Panc1 (cell line): ENCODE measurements around the gene INPP5A. TPM values are rescaled to one million over a fixed set of nuclear protein-coding genes. Genes with fewer than 3 reads are reported as not detected.

ENCODE experiments used
- ATAC-seq: fragments of 200-7000 bp; cut with Tn5 transposase; 2 replicates; pipeline ENCODE4 v1.9.1; 2020; ENCODE audit warnings: mild to moderate bottlenecking, moderate library complexity
- BruUV-seq: library from RNA; stranded (reverse); fragments of 400-500 nt; replicated peaks from 2 replicates; lab custom pipeline; 2021; lab: Mats Ljungman, UMichigan
- CTCF ChIA-PET: fragments of 300-600 bp; sonication (Branson Sonifier 250); formaldehyde crosslinking; loops from one replicate; lab custom pipeline; 2022; ENCODE audit warnings: antibody characterized with exemption; lab: Charles Lee
- POLR2A ChIA-PET: fragments of 300-600 bp; sonication (Branson Sonifier 250); formaldehyde crosslinking; loops from one replicate; lab custom pipeline; 2022; ENCODE audit warnings: antibody characterized with exemption; lab: Charles Lee
- DNase-seq: peaks from one replicate; pipeline ENCODE4 v3.0.0-alpha.2; 2010; ENCODE audit warnings: low read depth, low spot score
- H3K27ac ChIP-seq: 2 replicates; pipeline ENCODE4 v1.5.1; 2011; ENCODE audit warnings: mild to moderate bottlenecking, low read length, inconsistent platforms
- H3K27me3 ChIP-seq: fragments of 200-500 bp; sonication (Bioruptor generic); 2 replicates; pipeline ENCODE4 v1.6.0; 2014; ENCODE audit warnings: low read length, inconsistent platforms; ENCODE audit not compliant: control insufficient read depth, insufficient read depth
- H3K36me3 ChIP-seq: fragments of 200-500 bp; sonication (Bioruptor generic); 2 replicates; pipeline ENCODE4 v1.5.1; 2014; ENCODE audit warnings: inconsistent platforms, mild to moderate bottlenecking, low read length, moderate library complexity; ENCODE audit not compliant: control insufficient read depth, insufficient read depth
- H3K4me1 ChIP-seq: 2 replicates; pipeline ENCODE4 v1.5.1; 2011; ENCODE audit warnings: inconsistent platforms, mild to moderate bottlenecking, low read length, moderate library complexity; ENCODE audit not compliant: control insufficient read depth, insufficient read depth
- H3K4me3 ChIP-seq, 2 experiments: 2 replicates each; pipeline ENCODE4 v1.5.1; 2011 to 2012; ENCODE audit warnings: low read depth in 2 of 2, low read length in 2 of 2, mild to moderate bottlenecking in 2 of 2, inconsistent platforms in 1 of 2, moderate library complexity in 1 of 2
- H3K9me3 ChIP-seq: fragments of 200-500 bp; sonication (Bioruptor generic); 2 replicates; pipeline ENCODE4 v1.5.1; 2014; ENCODE audit warnings: low read depth, mild to moderate bottlenecking, inconsistent platforms, low read length, moderate library complexity; ENCODE audit not compliant: control insufficient read depth, insufficient read depth
- SIN3A ChIP-seq: IDR thresholded peaks from 2 replicates; pipeline ENCODE4 v1.6.1; 2012; ENCODE audit warnings: low read depth, mild to moderate bottlenecking, low read length, moderate library complexity, borderline replicate concordance; ENCODE audit not compliant: insufficient read depth
- in situ Hi-C: cut with HindIII; loops from 2 replicates; pipeline ENCODE4 v1.10.0; 2016; ENCODE audit warnings: low sequenced_read_pairs, low pct_unique_long_range_greater_than_20kb
- intact Hi-C: fragments of 100-400 bp; cut with micrococcal nuclease; formaldehyde crosslinking; loops from one replicate; pipeline ENCODE4 v1.10.0; 2022; ENCODE audit not compliant: unreplicated experiment
- total RNA-seq: library from RNA; stranded (reverse); gene quantifications from one replicate; pipeline ENCODE4 v1.2.1, GENCODE V29; 2021; ENCODE audit not compliant: unreplicated experiment
- TF ChIP-seq, protein P1 (sequence below): fragments of 450-650 bp; IDR thresholded peaks from 2 replicates; pipeline ENCODE4 v1.5.1; 2017; ENCODE audit warnings: mild to moderate bottlenecking
- TF ChIP-seq, protein P2 (sequence below), 2 experiments: IDR thresholded peaks; 2 replicates each; pipeline ENCODE4 v1.6.1; 2011 to 2012; ENCODE audit warnings: low read depth in 2 of 2, control low read depth in 1 of 2, low read length in 1 of 2, mild to moderate bottlenecking in 1 of 2, moderate library complexity in 1 of 2; ENCODE audit not compliant: insufficient read depth in 1 of 2

INPP5A gene
- total RNA-seq, 1 experiment from 2014 or later: 60.0 TPM

DNA sequence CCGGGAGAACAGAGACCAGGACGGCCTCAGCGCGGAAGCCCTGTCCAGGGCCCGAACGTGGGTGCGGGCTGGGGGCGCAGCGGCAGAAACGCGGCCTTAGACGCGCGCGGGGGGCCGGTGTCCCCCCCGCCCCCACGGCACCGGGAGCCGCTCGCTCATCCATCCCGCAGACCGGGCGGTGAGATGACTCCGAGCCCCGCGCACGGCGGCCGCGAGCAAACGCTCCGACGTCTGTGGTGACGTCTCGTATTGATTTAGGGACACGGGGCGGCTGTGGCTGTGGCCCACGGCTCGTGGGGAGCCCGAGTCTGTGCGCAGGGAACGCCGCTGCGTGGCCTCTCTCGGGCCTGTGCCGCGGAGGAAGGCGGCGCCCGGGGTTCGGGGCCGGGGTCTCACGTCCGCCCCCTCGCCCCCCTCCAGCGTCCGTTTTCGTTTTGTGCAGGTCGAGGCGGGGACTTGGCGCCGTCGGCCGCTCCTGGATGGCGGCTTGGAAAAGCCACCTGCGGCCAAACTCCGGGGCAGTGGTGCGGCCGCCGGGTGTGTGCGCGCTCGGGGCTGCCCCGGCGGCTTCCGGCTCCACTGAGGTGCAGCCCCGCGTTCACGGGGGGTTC lies 249.4 kb downstream of the INPP5A start:
- ChIA-PET POLR2A (interaction anchor here (0.6 kb wide), 1 partner anchor 16 kb away, joined by 3 read pairs; no protein-coding TSS in a partner anchor), CTCF (interaction anchor here (0.6 kb wide), 1 partner anchor 132 kb away, joined by 7 read pairs; no protein-coding TSS in a partner anchor)
- in situ Hi-C loops (no loop called here), intact Hi-C loops (loop anchor here (5.0 kb wide), 1 partner anchor 125 kb away; no protein-coding TSS in a partner anchor)
- Histone ChIP-seq H3K9me3 (no peaks in the 10 kb centered on the region), H3K27me3 (no peaks in the 10 kb centered on the region; the same call in 1 of the 2 replicates), H3K27ac (no peak overlapping the region), H3K36me3 (no peaks in the 10 kb centered on the region), H3K4me1 (peaks cover 7% of the 10 kb centered on the region; the same call in 1 of the 2 replicates), H3K4me3 (peak overlapping the region; percentile 34 to 51)
- TF ChIP-seq, protein P1, sequence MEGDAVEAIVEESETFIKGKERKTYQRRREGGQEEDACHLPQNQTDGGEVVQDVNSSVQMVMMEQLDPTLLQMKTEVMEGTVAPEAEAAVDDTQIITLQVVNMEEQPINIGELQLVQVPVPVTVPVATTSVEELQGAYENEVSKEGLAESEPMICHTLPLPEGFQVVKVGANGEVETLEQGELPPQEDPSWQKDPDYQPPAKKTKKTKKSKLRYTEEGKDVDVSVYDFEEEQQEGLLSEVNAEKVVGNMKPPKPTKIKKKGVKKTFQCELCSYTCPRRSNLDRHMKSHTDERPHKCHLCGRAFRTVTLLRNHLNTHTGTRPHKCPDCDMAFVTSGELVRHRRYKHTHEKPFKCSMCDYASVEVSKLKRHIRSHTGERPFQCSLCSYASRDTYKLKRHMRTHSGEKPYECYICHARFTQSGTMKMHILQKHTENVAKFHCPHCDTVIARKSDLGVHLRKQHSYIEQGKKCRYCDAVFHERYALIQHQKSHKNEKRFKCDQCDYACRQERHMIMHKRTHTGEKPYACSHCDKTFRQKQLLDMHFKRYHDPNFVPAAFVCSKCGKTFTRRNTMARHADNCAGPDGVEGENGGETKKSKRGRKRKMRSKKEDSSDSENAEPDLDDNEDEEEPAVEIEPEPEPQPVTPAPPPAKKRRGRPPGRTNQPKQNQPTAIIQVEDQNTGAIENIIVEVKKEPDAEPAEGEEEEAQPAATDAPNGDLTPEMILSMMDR: no peak
- TF ChIP-seq, protein P2, sequence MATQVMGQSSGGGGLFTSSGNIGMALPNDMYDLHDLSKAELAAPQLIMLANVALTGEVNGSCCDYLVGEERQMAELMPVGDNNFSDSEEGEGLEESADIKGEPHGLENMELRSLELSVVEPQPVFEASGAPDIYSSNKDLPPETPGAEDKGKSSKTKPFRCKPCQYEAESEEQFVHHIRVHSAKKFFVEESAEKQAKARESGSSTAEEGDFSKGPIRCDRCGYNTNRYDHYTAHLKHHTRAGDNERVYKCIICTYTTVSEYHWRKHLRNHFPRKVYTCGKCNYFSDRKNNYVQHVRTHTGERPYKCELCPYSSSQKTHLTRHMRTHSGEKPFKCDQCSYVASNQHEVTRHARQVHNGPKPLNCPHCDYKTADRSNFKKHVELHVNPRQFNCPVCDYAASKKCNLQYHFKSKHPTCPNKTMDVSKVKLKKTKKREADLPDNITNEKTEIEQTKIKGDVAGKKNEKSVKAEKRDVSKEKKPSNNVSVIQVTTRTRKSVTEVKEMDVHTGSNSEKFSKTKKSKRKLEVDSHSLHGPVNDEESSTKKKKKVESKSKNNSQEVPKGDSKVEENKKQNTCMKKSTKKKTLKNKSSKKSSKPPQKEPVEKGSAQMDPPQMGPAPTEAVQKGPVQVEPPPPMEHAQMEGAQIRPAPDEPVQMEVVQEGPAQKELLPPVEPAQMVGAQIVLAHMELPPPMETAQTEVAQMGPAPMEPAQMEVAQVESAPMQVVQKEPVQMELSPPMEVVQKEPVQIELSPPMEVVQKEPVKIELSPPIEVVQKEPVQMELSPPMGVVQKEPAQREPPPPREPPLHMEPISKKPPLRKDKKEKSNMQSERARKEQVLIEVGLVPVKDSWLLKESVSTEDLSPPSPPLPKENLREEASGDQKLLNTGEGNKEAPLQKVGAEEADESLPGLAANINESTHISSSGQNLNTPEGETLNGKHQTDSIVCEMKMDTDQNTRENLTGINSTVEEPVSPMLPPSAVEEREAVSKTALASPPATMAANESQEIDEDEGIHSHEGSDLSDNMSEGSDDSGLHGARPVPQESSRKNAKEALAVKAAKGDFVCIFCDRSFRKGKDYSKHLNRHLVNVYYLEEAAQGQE (IDR thresholded peaks at IDR 0.05; ENCODE audit: insufficient read depth in 1 of 2, low read depth in 2 of 2, low read length in 1 of 2): no peak
- TF ChIP-seq SIN3A: no peak
- ATAC-seq (peak; percentile 37), DNase-seq (no peak)
- no TSS peak for BruUV-seq

- H3K4me3 ChIP-seq: peak overlapping the region; percentile 34 to 51
- ATAC-seq: peak; percentile 74
- intact Hi-C loops (loop anchor here (5.0 kb wide), 1 partner anchor 125 kb away; no protein-coding TSS in a partner anchor), in situ Hi-C loops (no loop called here)
- CTCF ChIA-PET: interaction anchor here (0.6 kb wide), 1 partner anchor 133 kb away, joined by 7 read pairs; no protein-coding TSS in a partner anchor
- TF ChIP-seq, protein P2 (IDR thresholded peaks at IDR 0.05; ENCODE audit: insufficient read depth in 1 of 2, low read depth in 2 of 2, low read length in 1 of 2): no peak
- TF ChIP-seq SIN3A: no peak
- TF ChIP-seq, protein P1: no peak
- H3K9me3 ChIP-seq: no peaks in the 10 kb centered on the region
- H3K27me3 ChIP-seq: no peaks in the 10 kb centered on the region; the same call in 1 of the 2 replicates
- no peaks in the 10 kb centered on the region for H3K36me3 ChIP-seq
- H3K4me1 ChIP-seq: peaks cover 7% of the 10 kb centered on the region; the same call in 1 of the 2 replicates
- POLR2A ChIA-PET: no interaction called here
- no TSS peak for BruUV-seq
- no peak for DNase-seq
- no peak overlapping the region for H3K27ac ChIP-seq
Observed at GRCh38 chr10:132787495-132788179, 250.1 kb downstream of the INPP5A start.
